Measurements from ENCODE around the gene CIROP.

CIROP gene

DNA sequence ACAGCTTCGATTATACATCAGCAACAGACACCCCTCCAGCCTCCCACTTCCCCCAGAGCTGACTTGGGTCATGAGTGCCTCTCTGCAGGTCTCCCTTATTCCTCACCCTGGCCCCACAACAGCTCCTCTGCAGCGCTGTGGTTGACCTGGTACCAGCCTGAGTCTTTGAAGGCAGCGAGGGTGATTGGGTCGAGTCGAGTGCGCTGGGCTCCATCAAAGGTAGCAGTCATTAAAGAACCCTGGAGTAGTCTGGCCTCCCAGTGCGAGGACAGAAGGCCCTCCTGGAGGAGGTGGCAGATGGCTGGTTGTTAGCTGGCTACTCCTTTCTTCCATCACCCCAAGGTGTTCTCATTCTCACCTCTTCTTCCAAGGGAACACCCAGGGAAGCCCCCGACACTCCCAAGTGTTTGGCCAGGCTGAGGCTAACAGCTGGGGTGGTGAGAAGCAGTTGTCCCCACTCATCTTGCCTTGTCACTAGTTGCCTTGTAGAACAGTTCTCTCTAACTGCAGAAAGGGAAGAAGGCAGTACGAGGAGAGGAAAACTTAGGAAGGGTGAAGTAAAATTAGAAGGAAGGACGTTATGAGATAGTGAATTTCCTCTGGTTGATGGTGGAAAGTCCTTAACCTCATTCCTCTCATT is 2.7 kb downstream of the CIROP start:
- no peak for DNase-seq (ENCODE audit: low spot score)
- no peak for ATAC-seq (ENCODE audit: low read depth)
- H3K27ac ChIP-seq (ENCODE audit: poor library complexity, severe bottlenecking) = no peak overlapping the region
- TF ChIP-seq CTCF (IDR thresholded peaks at IDR 0.05; ENCODE audit: poor library complexity, severe bottlenecking) = no peak
- H3K4me1 ChIP-seq (ENCODE audit: insufficient read depth, poor library complexity, severe bottlenecking) = peaks cover 1% of the 10 kb centered on the region
- peaks cover 22% of the 10 kb centered on the region for H3K36me3 ChIP-seq (ENCODE audit: low read depth)
- no peaks in the 10 kb centered on the region for H3K9me3 ChIP-seq (ENCODE audit: severe bottlenecking)
- H3K27me3 ChIP-seq (ENCODE audit: insufficient read depth, poor library complexity, severe bottlenecking) = no peaks in the 10 kb centered on the region
- H3K4me3 ChIP-seq (ENCODE audit: severe bottlenecking) = no peak overlapping the region

DNA sequence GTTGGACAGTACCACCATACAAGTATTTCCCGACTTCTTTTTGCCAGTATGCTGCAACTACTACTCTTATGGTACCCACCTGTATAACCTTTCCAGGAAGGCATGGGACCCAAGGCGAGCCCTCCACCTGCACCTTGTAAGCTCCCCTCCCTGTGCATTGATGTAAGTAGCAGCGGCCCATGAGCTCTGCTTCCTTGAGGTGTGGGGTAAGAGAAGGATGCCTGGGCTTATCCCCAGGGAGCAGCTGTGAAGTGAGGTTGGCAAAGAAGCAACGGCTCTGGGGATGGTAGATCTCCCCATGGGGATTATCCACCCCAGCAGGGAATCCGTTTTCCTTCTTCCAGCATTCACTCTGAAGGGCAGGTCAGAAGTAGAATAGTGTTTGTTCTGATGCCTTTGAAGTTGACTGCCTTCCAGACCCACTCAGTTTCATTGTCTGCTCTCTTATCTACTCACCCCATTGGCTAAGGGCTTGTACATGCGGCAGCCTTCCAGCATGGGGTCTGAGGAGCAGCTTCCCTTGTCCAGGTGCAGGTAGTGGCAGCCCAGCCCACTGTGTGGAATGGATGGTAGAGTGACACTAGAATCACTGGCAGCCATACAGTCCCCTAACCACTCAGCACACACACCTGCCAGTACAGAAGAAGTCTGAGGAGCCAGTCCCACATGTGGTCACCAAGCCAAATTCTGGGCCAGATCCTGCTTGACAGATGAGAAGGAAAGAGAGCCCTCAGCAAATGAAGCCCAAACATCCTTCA is 3.4 kb downstream of the CIROP start:
- peaks cover 8% of the 10 kb centered on the region for H3K4me1 ChIP-seq (ENCODE audit: insufficient read depth, poor library complexity, severe bottlenecking)
- TF ChIP-seq CTCF (IDR thresholded peaks at IDR 0.05; ENCODE audit: poor library complexity, severe bottlenecking) = no peak
- H3K36me3 ChIP-seq (ENCODE audit: low read depth) = peaks cover 26% of the 10 kb centered on the region
- no peak overlapping the region for H3K4me3 ChIP-seq (ENCODE audit: severe bottlenecking)
- ATAC-seq (ENCODE audit: low read depth) (no peak), DNase-seq (ENCODE audit: low spot score) (no peak)
- H3K27me3 ChIP-seq (ENCODE audit: insufficient read depth, poor library complexity, severe bottlenecking) = no peaks in the 10 kb centered on the region
- no peak overlapping the region for H3K27ac ChIP-seq (ENCODE audit: poor library complexity, severe bottlenecking)
- no peaks in the 10 kb centered on the region for H3K9me3 ChIP-seq (ENCODE audit: severe bottlenecking)

GRCh38 chr14:23099212-23099861 is 5.5 kb downstream of the CIROP start:
- TF ChIP-seq CTCF (IDR thresholded peaks at IDR 0.05; ENCODE audit: poor library complexity, severe bottlenecking) = no peak
- H3K4me1 ChIP-seq (ENCODE audit: insufficient read depth, poor library complexity, severe bottlenecking) = peaks cover 8% of the 10 kb centered on the region

GRCh38 chr14:23097786-23098185 is 7.0 kb downstream of the CIROP start:
- H3K4me1 ChIP-seq (ENCODE audit: insufficient read depth, poor library complexity, severe bottlenecking) = peaks cover 13% of the 10 kb centered on the region
- DNase-seq (ENCODE audit: low spot score) (no peak), ATAC-seq (ENCODE audit: low read depth) (no peak)
- peaks cover 34% of the 10 kb centered on the region for H3K36me3 ChIP-seq (ENCODE audit: low read depth)
- H3K27ac ChIP-seq (ENCODE audit: poor library complexity, severe bottlenecking) = no peak overlapping the region
- H3K9me3 ChIP-seq (ENCODE audit: severe bottlenecking) = no peaks in the 10 kb centered on the region
- no peak for TF ChIP-seq CTCF (IDR thresholded peaks at IDR 0.05; ENCODE audit: poor library complexity, severe bottlenecking)
- H3K4me3 ChIP-seq (ENCODE audit: severe bottlenecking) = no peak overlapping the region
- H3K27me3 ChIP-seq (ENCODE audit: insufficient read depth, poor library complexity, severe bottlenecking) = no peaks in the 10 kb centered on the region

More at GRCh38 chr14:23099212-23099861, 5.5 kb downstream of the CIROP start:
- no peaks in the 10 kb centered on the region for H3K9me3 ChIP-seq (ENCODE audit: severe bottlenecking)
- H3K27ac ChIP-seq (ENCODE audit: poor library complexity, severe bottlenecking) = no peak overlapping the region
- no peak overlapping the region for H3K4me3 ChIP-seq (ENCODE audit: severe bottlenecking)
- DNase-seq (ENCODE audit: low spot score) = no peak
- H3K36me3 ChIP-seq (ENCODE audit: low read depth) = peaks cover 26% of the 10 kb centered on the region
- H3K27me3 ChIP-seq (ENCODE audit: insufficient read depth, poor library complexity, severe bottlenecking) = no peaks in the 10 kb centered on the region
- no peak for ATAC-seq (ENCODE audit: low read depth)
